Astrocyte of the spinal cord (primary cell): ENCODE data around the gene FBLN2.

Experiments
- DNase-seq: peaks from one replicate; pipeline ENCODE4 v3.0.0; 2011; ENCODE audit warnings: low read depth, low spot score
- H3K4me3 ChIP-seq: 2 replicates; pipeline ENCODE4 v1.5.1; 2011; ENCODE audit warnings: low read depth, mild to moderate bottlenecking, low read length, moderate library complexity
- in situ Hi-C: cut with HindIII; loops from 2 replicates; pipeline ENCODE4 v1.10.0; 2017; ENCODE audit warnings: low sequenced_read_pairs
- TF ChIP-seq, protein P1 (sequence below): IDR thresholded peaks from 2 replicates; pipeline ENCODE4 v1.5.1; 2012; ENCODE audit warnings: low read depth, mild to moderate bottlenecking, low read length, inconsistent platforms

FBLN2 gene

DNA sequence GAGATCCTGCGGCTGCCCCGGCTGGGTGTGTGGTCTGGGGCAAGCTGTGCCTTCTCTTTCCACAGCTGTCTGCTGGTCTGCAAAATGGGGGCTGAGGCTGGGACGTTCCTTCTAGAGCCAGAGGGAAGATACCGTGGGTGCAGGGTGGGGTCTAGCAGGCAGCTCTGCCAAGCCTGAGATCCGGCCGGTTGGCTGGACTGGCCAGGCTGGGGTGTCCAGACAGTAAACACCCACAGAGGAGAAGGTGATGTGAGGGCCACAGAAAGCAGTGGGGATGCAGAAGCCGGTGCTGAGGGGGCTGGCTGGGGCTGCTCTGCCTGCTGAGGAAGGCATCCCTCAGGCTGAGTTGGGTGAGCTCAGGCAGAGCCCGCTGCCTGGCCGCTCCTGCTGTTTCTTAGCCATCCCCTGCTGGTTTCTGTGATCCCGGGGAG, 46.1 kb downstream of the FBLN2 start:
- TF ChIP-seq, protein P1, sequence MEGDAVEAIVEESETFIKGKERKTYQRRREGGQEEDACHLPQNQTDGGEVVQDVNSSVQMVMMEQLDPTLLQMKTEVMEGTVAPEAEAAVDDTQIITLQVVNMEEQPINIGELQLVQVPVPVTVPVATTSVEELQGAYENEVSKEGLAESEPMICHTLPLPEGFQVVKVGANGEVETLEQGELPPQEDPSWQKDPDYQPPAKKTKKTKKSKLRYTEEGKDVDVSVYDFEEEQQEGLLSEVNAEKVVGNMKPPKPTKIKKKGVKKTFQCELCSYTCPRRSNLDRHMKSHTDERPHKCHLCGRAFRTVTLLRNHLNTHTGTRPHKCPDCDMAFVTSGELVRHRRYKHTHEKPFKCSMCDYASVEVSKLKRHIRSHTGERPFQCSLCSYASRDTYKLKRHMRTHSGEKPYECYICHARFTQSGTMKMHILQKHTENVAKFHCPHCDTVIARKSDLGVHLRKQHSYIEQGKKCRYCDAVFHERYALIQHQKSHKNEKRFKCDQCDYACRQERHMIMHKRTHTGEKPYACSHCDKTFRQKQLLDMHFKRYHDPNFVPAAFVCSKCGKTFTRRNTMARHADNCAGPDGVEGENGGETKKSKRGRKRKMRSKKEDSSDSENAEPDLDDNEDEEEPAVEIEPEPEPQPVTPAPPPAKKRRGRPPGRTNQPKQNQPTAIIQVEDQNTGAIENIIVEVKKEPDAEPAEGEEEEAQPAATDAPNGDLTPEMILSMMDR = no peak
- no peak for DNase-seq
- H3K4me3 ChIP-seq = no peak overlapping the region
- in situ Hi-C loops = no loop called here

DNA sequence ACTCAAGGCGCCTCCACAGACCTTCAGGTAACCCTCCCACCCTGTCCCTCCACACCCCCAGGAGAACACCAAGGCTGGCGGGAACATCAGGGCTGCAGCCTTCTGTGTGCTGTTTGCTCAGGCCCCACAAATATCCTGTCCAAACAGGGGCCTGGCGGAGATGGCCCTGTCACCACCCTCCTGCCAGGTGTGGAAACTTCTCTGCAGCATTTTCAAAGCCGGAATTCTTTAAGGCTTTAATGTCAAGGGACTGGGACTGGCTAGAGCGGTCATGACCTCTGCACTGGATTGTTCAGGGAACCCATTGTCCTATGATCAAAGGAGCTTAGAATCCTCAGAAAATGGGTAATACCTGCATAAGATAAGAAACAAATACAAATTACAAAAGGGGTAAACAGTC, 46.6 kb downstream of the FBLN2 start:
- no peak overlapping the region for H3K4me3 ChIP-seq
- in situ Hi-C loops = no loop called here
- TF ChIP-seq, protein P1 = no peak
- DNase-seq = no peak

DNA sequence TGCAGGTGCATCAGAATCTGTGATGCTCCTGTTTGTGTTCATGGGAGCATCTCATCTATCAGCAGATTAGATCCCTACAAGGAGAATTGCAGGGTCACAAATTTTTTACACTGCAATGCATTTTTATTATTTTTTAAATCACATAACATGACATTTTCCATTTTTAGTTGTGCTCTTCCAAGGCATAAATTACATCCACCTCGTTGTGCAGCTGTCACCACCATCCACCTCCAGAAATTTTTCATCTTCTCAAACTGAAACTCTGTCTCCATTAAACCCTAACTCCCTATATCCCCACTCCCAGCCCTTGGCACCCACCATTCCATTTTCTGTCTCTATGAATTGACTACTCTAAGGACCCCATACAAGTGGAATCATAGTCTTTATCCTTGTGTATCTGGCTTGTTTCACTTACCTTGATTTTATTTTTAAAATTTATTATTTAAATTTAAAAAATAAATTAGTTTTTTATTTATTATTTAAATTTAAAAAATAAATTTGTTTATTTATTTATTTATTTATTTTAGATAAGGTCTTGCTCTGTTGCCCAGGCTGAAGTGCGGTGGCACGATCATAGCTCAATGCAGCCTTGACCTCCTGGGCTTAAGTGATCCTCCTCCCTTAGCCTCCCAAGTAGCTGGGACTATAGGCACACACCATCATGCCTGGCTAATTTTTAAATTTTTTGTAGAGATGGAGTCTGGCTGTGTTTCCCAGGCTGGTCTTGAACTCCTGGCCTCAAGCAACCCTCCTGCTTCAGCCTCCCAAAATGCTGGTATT, 47.7 kb downstream of the FBLN2 start:
- no peak overlapping the region for H3K4me3 ChIP-seq
- in situ Hi-C loops = no loop called here
- DNase-seq = no peak
- TF ChIP-seq, protein P1 = no peak

DNA sequence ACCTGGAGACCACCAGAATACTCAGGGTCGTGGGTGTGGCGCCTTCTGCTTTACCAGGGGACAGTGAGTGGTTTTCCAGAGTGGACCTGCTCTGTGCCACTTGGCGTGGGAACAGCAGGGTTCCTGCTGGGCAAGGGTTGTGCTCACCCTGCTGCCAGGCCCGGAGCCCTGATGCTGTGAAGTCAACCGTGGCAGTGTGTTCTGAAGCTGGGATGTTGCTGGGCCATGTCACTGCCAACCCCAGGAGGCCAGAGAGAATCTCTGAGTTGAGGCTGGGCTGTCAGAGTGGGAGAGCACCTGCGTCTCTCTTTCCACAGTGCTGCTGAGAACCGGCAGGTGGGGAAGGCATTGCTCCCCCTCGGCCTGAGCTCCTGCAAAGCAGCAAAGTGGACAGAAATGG, 48.7 kb downstream of the FBLN2 start:
- in situ Hi-C loops = no loop called here
- TF ChIP-seq, protein P1 = no peak
- DNase-seq = no peak

DNA sequence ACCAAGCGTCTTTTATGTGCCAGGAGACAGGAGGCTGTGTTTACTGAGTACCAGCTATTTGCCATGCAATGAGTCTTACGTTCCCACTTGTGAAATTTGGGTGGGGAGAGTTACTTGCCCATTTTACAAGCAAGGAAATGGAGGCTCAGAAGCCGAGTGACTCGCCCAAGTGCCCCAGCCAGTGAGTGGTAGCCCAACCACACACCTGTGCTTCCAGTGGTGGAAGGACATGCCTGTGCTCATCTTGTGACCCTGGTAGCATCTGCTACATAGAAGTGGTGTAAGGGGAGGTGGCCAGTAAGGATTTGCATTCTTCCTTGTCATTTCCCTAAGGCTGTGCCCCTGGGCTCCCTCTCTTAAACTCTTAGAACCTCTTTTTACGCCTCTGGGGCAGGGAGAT, 49.3 kb downstream of the FBLN2 start:
- no peak overlapping the region for H3K4me3 ChIP-seq
- in situ Hi-C loops = no loop called here
- DNase-seq = no peak
- TF ChIP-seq, protein P1 = no peak

More for the DNA sequence above, 48.7 kb downstream of the FBLN2 start:
- no peak overlapping the region for H3K4me3 ChIP-seq

DNA sequence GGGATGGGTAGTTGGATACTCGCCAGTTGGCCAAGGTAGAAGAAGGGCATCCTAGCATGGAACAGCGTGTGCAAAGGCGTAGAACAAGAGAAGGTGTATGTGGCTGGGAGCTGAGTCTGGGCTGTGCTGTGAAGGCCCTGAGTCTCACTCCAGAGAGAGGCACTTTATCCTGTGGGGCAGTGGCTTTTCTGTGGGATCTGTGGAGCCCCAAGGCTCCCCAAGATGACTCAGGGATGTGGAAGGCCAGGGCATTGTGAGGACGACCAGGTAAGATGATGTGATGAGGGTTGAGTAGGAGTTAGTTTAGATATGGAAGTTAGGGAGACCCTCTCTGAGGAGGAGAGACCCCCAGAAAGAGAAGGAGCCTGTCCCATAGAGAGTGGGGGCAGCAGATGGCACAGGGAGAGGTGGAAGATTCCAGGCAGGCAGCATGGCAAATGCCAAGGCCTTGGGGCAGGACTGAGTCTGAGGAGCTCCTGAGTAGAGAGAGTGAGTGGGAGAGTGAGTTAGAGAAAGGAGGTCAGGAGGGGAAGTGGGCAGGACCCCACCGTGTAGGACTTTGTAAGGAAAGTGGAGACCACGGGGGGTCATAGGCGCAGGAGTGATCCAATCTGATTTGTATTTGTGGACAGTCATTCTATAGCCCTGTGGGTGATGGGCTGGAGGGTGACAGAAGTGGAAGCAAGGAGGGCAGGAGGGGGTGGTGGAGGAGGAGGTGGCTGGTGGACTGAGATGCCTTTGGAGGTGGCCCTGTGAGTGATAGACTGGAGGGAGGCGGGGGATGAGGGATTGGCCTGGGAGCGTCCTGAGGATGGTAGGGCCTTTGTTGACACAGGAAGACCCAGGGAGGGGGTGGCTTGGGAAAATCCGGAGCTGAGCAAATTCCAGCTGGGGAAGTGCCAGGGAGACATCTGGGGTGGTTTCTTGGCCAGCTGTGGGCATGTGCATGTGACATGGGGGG, 50.3 kb downstream of the FBLN2 start:
- H3K4me3 ChIP-seq = no peak overlapping the region
- TF ChIP-seq, protein P1 = no peak
- no peak for DNase-seq
- in situ Hi-C loops = no loop called here
